Measurements from ENCODE around the gene CLPSL2. TPM values are rescaled to one million over a fixed set of nuclear protein-coding genes. Genes with fewer than 3 reads are reported as not detected.

CLPSL2 gene
- total RNA-seq, 1 donor from 2014 or later = not detected

GRCh38 chr6:35797837-35798526 lies 21.6 kb downstream of the CLPSL2 start:
- Histone ChIP-seq H4K20me1 (ENCODE audit: low read depth) (no peaks in the 10 kb centered on the region), H3K9me3 (ENCODE audit: low read depth) (no peaks in the 10 kb centered on the region), H3K36me3 (no peaks in the 10 kb centered on the region), H3K4me2 (no peak overlapping the region), H3K27ac (no peak overlapping the region), H3K79me2 (ENCODE audit: low read depth) (no peaks in the 10 kb centered on the region), H3K27me3 (no peaks in the 10 kb centered on the region), H3F3A (ENCODE audit: low read depth) (no peaks in the 10 kb centered on the region), H3K4me1 (no peaks in the 10 kb centered on the region), H3K4me3 (no peak overlapping the region), H2AFZ (replicated peaks) (no peak overlapping the region), H3K9ac (peak overlapping the region; percentile 27)
- no peak for DNase-seq (ENCODE audit: low spot score)
- Mint-ChIP-seq H3K4me3 (no peak overlapping the region), H3K9me3 (peaks cover 3% of the 10 kb centered on the region), H3K36me3 (no peaks in the 10 kb centered on the region), H3K4me1 (peaks cover 8% of the 10 kb centered on the region), H3K27me3 (ENCODE audit: insufficient read depth, low read depth) (peaks cover 6% of the 10 kb centered on the region), H3K27ac (no peak overlapping the region)
- TF ChIP-seq EZH2 (IDR thresholded peaks at IDR 0.05) = no peak
- TF ChIP-seq, protein P1, sequence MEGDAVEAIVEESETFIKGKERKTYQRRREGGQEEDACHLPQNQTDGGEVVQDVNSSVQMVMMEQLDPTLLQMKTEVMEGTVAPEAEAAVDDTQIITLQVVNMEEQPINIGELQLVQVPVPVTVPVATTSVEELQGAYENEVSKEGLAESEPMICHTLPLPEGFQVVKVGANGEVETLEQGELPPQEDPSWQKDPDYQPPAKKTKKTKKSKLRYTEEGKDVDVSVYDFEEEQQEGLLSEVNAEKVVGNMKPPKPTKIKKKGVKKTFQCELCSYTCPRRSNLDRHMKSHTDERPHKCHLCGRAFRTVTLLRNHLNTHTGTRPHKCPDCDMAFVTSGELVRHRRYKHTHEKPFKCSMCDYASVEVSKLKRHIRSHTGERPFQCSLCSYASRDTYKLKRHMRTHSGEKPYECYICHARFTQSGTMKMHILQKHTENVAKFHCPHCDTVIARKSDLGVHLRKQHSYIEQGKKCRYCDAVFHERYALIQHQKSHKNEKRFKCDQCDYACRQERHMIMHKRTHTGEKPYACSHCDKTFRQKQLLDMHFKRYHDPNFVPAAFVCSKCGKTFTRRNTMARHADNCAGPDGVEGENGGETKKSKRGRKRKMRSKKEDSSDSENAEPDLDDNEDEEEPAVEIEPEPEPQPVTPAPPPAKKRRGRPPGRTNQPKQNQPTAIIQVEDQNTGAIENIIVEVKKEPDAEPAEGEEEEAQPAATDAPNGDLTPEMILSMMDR (IDR thresholded peaks at IDR 0.05) = no peak
- TF ChIP-seq EZH2phosphoT487 (IDR thresholded peaks at IDR 0.05) = no peak

- H3K4me1 Mint-ChIP-seq = peaks cover 8% of the 10 kb centered on the region
- no peak overlapping the region for H3K27ac Mint-ChIP-seq
- peaks cover 6% of the 10 kb centered on the region for H3K27me3 Mint-ChIP-seq (ENCODE audit: insufficient read depth, low read depth)
- Histone ChIP-seq H3K4me1 (no peaks in the 10 kb centered on the region), H3K27ac (no peak overlapping the region), H3K79me2 (ENCODE audit: low read depth) (no peaks in the 10 kb centered on the region), H4K20me1 (ENCODE audit: low read depth) (no peaks in the 10 kb centered on the region), H3K9ac (no peak overlapping the region), H3K9me3 (ENCODE audit: low read depth) (no peaks in the 10 kb centered on the region), H3K36me3 (no peaks in the 10 kb centered on the region), H3K27me3 (no peaks in the 10 kb centered on the region), H3F3A (ENCODE audit: low read depth) (no peaks in the 10 kb centered on the region), H2AFZ (replicated peaks) (no peak overlapping the region), H3K4me2 (no peak overlapping the region), H3K4me3 (no peak overlapping the region)
- no peak overlapping the region for H3K4me3 Mint-ChIP-seq
- TF ChIP-seq EZH2phosphoT487 (IDR thresholded peaks at IDR 0.05) (no peak), EZH2 (IDR thresholded peaks at IDR 0.05) (no peak)
- TF ChIP-seq, protein P1 (IDR thresholded peaks at IDR 0.05) = no peak
- H3K9me3 Mint-ChIP-seq = peaks cover 3% of the 10 kb centered on the region
- H3K36me3 Mint-ChIP-seq = no peaks in the 10 kb centered on the region
- no peak for DNase-seq (ENCODE audit: low spot score)
These were observed 22.3 kb downstream of the CLPSL2 start for GRCh38 chr6:35798706-35799105.

DNA sequence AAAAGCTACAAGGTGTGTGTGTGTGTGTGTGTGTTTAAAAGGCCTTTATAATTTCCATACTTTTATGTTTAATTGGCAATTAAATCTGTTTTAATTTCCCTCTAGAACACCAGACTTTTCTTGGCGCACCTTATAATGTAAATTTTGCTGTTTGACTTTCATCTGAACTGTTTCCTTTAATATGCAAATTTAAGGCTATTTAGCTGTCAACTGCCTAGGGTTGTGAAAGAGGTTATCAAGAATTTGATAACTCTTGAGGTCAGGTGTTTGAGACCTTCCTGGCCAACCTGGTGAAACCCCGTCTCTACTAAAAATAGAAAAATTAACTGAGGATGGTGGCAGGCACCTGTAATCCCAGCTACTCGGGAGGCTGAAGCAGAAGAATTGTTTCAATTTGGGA lies 24.8 kb downstream of the CLPSL2 start:
- TF ChIP-seq, protein P1 (IDR thresholded peaks at IDR 0.05) = no peak
- TF ChIP-seq EZH2phosphoT487 (IDR thresholded peaks at IDR 0.05) (no peak), EZH2 (IDR thresholded peaks at IDR 0.05) (no peak)
- Mint-ChIP-seq H3K36me3 (no peaks in the 10 kb centered on the region), H3K27me3 (ENCODE audit: insufficient read depth, low read depth) (peaks cover 7% of the 10 kb centered on the region), H3K4me3 (no peak overlapping the region), H3K9me3 (peaks cover 2% of the 10 kb centered on the region), H3K27ac (no peak overlapping the region), H3K4me1 (peaks cover 9% of the 10 kb centered on the region)
- Histone ChIP-seq H3K9ac (no peak overlapping the region), H4K20me1 (ENCODE audit: low read depth) (peaks cover 7% of the 10 kb centered on the region), H3K4me2 (no peak overlapping the region), H3K27me3 (no peaks in the 10 kb centered on the region), H2AFZ (replicated peaks) (no peak overlapping the region), H3K27ac (no peak overlapping the region), H3K4me3 (no peak overlapping the region), H3K79me2 (ENCODE audit: low read depth) (no peaks in the 10 kb centered on the region), H3F3A (ENCODE audit: low read depth) (no peaks in the 10 kb centered on the region), H3K4me1 (no peaks in the 10 kb centered on the region), H3K9me3 (ENCODE audit: low read depth) (no peaks in the 10 kb centered on the region), H3K36me3 (no peaks in the 10 kb centered on the region)
- DNase-seq (ENCODE audit: low spot score) = no peak

Data from neural progenitor cell (in vitro differentiated cells).